DOHH2 (cell line): Measurements from ENCODE around the gene SMARCA5.

Experiments used
- EZH2phosphoT487 ChIP-seq: fragments of 200-600 bp; sonication (generic); IDR thresholded peaks from 2 replicates; pipeline ENCODE4 v1.6.1; 2017; ENCODE audit warnings: borderline replicate concordance, mild to moderate bottlenecking, antibody characterized with exemption, low read length, moderate library complexity, mixed read lengths
- TF ChIP-seq, protein P1 (sequence below): fragments of 200-600 bp; sonication (generic); IDR thresholded peaks from one replicate; pipeline ENCODE4 v1.5.1; 2014; ENCODE audit warnings: antibody characterized with exemption, mild to moderate bottlenecking, low read depth, low read length; ENCODE audit not compliant: poor library complexity, severe bottlenecking

DNA sequence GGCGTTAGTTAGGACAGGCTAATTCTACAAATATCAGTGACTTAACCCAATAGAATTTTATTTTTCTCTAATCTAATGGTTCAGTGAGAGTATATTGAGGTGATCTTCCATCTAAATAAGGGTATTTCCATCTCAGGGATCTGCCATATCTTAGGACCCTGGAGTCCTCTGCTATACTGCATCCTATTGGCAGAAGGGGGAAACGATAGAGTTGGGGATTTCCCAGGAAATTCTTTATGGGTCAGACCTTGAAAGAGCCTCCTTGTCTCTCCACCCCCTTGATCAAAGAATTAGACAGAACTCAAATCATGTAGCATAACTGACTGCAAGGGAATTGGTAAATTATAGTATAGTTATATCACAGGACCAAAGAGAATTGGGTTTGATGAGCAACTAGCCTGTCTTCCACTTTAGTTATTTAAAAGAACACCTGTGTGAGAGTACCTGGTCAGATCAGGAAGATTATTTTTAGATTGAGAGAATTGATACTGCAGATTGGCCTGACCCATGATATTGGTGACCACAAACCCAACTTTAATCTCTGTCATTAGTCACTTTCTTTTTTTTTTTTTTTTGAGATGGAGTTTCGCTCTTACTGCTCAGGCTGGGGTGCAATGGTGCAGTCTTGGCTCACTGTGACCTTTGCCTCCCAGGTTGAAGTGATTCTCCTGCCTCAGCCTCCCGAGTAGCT lies 25.6 kb downstream of the SMARCA5 start:
- TF ChIP-seq, protein P1, sequence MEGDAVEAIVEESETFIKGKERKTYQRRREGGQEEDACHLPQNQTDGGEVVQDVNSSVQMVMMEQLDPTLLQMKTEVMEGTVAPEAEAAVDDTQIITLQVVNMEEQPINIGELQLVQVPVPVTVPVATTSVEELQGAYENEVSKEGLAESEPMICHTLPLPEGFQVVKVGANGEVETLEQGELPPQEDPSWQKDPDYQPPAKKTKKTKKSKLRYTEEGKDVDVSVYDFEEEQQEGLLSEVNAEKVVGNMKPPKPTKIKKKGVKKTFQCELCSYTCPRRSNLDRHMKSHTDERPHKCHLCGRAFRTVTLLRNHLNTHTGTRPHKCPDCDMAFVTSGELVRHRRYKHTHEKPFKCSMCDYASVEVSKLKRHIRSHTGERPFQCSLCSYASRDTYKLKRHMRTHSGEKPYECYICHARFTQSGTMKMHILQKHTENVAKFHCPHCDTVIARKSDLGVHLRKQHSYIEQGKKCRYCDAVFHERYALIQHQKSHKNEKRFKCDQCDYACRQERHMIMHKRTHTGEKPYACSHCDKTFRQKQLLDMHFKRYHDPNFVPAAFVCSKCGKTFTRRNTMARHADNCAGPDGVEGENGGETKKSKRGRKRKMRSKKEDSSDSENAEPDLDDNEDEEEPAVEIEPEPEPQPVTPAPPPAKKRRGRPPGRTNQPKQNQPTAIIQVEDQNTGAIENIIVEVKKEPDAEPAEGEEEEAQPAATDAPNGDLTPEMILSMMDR: no peak
- TF ChIP-seq EZH2phosphoT487: no peak
